ENCODE data around the gene MEI1.
"Not testable (repeated sequence)": the region's sequence is repeated elsewhere in the genome, so short reads cannot be mapped to it uniquely, and the experiment has no call there.

Gene MEI1

DNA sequence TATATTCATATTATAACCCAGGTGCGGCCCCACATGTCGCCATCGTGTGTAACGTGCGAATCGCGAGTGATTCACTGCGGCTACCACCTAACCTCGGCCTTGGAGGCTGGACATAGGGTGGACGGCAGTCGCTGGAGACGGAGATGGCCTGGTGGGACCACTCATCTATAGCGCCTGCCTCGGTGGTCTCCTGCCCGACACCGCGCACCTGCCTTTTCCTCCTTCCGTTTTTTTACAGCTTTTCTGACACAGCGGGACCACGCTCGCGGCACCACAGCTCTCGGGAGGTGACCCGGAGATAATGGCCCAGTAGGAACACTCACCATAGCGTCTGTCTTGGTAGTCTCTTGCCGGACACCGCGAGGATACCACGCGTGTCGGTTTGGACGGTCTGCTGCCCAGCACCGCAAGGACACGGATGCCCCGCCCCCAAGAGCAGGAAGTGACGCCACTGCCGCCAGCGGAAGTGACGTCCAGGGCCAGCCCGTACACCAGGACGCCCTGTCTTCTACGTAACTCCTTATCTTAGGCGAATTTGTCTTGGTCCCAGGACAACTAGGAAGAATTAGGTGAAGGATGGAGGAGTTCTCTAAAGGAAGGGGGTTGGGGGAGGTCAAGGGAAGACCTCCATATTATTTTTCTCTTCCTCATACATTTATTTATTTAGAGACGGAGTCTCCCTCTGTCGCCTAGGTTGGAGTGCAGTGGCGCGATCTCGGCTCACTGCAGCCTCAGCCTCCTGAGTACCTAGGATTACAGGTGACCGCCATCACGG lies 17.1 kb upstream of the MEI1 start:
- peak; percentile 89 for DNase-seq

DNA sequence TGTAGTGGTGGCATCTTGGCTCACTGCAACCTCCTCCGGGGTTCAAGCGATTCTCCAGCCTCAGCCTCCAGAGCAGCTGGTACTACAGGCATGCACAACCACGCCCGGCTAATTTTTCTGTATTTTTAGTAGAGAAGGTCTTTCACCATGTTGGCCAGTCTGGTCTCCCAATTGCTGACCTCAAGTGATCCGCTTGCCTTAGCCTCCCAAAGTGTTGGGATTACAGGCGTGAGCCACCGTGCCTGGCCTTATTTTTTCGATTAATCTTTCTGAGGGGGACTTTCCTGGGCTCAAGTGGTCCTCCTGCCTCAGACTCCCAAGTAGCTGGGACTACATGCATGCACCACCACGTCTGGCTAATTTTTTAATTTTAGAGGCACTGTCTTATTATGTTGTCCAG lies 16.3 kb upstream of the MEI1 start:
- no peak for DNase-seq

DNA sequence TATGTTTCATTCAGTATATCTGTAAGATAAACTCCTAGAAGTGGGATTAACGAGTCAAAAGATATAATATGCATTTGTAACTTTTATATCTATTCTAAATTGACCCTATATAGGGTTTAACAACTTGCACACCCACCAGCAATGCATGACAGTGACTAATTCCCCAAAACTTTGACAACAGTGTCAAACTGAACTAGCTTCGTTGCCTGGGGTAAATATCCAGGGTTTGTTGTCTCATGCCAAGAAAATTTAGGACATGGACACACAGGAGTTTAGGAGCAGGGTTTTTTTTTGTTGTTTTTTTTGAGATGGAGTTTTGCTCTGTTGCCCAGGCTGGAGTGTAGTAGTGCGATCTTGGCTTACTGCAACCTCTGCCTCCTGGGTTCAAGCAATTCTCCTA lies 15.7 kb upstream of the MEI1 start:
- DNase-seq, result no peak

DNA sequence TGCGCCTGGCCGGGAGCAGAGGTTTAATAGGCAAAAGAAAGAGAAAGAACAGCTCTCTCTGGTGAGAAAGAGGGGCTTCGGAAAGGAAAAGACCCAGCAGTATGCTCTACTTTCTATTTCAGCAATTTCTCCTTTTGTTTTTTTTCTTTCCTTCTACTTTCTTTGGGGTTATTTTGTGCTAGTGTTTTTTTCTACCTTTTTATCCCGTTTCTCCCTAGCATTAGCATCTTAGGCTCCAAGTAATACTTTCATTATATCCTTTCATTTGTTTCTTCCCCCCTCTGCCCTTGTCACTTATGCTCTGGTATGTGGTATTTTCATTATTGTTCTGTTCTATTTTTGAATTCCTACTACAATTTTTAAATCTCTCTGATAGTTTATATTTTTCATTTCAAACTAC lies 15.1 kb upstream of the MEI1 start:
- DNase-seq, result no peak

DNA sequence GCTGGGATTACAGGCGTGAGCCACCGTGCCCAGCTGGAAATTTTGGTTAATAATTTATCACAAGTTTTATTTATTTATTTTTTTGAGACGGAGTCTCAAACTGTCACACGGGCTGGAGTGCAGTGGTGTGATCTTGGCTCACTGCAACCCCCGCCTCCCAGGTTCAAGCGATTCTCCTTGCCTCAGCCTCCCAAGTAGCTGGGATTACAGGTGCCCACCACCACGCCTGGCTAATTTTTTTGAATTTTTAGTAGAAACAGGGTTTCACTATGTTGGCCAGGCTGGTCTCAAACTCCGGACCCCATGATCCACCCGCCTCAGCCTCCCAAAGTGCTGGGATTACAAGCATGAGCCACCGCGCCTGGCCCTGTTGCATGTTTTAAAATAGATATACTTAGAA lies 12.4 kb upstream of the MEI1 start:
- not testable (repeated sequence) for DNase-seq

DNA sequence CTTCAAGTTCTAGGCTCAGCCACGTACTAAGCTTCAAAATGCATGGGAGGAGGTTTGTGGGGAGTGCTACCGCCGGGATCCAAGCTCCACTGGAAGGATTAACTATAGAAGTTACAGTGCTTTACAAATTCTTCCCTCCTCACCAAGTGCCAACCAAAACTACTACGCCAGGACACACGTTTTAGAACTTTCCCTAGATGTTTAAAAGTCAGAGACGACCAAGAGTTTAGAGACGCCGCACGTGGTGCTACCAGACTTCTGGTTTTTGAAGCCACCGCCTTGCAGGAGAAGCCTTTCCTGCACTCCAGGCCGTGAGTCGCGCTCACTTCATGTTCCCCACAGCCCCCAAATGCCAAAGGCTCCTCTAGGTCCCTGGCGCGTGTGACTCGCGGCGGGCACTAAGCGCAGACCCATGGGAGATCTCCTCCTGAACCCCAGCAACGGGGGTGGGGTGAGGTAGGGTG lies 11.4 kb upstream of the MEI1 start:
- DNase-seq, result peak; percentile 27

DNA sequence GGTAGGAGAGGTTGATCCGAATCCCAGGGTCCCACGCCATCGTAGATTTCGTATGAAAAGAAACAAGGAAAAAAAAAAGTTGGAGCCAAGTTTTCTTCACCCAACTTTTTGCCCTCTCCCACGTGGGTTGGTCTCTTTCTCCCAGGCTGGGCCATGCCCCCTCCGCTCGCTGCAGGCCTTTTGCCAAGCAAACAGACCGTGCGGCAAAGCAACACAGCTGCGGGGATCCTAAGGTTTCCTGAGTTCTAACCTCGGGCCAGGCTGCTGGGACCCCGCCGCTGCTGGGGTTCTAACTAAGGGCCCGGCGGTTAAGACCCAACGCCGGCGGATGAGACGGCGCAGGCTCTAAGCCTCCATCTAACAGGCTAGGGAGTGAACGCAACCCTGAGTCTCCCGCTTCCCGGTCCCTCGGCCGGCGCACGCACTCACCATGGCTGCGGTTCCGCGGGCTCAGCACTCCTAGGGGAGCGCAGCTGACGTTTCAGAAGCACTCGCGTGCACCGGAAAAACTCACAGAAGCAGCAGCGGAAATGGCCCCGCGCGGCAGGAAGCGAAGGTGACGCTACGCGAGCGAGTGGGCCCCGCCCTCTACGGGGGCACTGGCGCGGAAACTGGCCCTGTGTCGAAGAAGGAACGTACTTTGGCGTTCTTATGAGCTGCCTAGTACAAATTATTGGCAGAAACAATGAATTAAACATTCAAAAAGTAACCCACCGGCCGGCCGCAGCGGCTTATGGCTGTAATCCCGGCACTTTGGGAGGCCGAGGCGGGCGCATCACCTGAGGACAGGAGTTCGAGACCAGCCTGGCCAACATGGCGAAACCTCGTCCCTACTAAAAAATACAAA lies 10.7 kb upstream of the MEI1 start, which contains the start of gene SNU13:
Gene SNU13 (minus strand): TSS at position 503 of the 847 bp plus-strand sequence. CDS start 71 bp downstream, at position 432.
- DNase-seq, result peak; percentile 93

DNA sequence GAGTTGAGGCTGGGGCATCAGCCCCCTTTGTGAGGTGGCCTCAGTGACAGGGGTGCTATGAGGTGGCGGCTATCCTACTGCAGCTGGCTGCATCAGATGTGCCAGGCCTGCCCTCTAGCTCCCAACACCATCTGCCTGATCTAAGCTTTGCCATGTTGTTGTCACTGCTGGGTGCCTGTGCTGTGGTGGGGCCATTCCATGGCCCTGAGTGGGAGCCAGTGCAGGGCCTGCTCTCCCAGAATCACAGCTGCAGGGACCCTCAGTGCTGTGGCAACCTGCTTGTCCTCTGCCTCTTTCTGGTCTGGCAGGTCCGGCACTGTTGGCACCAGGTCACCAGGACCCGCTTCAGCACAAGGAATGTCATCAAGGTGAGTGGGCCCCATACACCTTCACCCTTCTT lies 8.8 kb upstream of the MEI1 start:
- no peak for DNase-seq

DNA sequence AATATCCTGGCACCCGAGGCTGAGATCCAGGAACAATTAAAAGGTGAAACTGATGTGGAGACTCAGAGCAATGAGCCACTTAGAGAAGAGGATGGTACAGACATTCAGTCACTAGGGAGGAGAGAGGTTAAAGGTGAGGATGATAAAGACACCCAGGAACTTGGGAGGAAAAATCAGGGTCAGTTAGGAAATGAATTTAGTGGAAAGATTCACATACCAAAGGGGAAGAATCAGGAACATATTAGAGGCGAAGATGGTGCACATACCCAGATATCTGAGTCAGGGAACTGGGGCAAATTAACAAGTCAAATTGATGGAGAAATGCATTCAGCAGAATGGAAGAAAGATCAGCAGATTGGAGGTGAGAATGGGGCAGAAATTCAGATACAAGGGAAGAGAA lies 4.1 kb upstream of the MEI1 start:
- no peak for DNase-seq

DNA sequence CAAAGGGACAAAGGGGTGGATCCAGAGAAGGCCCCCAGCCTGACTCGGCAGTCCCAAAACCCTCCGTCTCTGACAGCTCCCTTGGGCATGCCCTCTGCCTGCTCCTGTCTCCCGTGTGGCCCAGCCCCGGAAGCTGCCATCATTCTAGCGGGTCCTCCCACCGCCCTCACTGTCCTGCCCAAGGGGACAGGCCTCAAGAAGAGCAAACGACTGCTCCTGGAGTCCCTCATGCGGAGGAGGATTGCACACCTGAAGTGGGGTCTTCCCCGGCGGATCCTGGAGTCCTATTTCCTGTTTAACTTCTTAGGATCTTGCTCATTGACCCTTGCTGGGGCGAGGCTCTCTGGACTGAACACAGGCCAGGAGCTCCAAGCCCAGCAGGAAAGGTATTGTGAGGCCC lies 2.6 kb upstream of the MEI1 start:
- DNase-seq, result no peak

DNA sequence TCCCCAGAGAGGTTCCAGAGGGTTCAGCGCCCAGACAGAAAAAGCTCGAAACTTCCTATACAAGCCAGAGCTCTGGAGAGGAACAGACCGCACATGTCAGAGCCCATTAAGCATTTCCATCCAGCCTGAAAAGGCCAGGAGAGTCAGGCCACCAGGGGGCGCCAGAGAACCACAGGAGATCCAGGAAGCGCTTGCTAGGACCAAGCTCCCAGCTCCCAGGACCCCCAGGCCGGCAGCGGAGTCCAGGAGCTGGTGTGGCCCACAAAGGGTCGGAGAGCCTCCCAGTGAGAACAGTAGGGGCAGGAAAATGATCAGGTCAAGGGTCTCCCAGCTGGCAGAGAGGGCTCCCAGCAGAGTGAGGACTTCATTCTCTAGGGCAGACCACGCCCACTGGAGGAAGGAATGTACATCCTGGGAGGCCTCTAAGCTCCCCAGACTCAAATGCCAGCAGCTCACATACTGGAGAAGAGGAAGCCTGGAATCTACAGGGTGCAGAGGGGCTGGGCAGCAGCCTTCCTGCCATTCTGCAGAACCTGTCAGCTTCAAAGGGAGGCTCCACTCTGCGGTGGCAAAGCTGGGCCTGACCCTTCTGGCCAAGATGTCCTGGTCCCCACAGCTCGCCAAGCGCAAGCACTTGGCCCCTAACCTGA lies 2.1 kb upstream of the MEI1 start:
- DNase-seq, result peak; percentile 88

DNA sequence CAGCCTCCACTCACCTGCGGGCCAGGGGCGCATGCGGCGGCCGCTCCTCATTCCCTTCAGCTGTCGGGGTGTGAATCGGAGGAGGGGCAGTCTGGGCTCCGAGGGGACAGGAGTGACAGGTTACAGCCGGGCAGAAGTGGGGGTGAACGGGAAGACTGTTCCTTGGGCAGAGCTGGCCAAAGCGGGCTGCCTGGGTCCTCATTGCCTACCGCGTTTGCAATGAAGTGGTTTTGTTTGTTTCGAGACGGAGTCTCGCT lies 733 bp downstream of the MEI1 start:
- no peak for DNase-seq

DNA sequence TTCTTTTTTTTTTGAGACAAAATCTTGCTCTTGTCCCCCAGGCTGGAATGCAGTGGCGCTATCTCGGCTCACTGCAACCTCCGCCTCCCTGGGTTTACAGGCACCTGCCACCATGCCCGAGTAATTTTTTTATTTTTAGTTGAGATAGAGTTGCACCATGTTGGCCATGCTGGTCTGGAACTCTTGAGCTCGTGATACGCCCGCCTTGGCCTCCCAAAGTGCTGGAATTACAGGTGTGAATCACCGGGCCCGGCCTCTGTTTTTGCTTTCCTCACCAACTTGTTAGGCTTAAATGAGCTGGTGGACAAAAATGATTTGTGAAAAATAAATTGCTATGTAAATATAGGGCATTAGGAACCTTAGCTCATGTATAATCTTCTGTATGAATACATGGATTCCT lies 3.5 kb downstream of the MEI1 start:
- DNase-seq, result no peak

DNA sequence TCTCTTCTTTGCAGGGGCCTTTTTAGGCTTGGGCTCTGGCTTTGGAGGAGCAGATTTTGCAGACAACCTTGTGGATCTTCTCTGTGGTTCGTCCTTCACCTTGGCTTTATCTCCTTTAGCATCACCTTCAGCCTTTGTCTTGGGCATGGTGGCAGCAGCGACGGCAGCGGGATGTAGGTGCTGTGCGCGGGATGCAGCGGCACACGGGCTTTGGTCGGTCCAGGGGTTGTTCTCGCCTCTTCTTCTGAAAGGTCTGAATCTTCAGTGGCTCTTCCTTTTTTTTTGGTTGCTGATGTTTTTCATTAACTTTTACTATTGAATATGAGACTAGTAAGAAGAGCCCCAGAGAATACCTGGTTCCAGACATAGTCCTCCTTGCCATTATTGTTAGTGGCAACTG lies 10.0 kb downstream of the MEI1 start:
- no peak for DNase-seq

DNA sequence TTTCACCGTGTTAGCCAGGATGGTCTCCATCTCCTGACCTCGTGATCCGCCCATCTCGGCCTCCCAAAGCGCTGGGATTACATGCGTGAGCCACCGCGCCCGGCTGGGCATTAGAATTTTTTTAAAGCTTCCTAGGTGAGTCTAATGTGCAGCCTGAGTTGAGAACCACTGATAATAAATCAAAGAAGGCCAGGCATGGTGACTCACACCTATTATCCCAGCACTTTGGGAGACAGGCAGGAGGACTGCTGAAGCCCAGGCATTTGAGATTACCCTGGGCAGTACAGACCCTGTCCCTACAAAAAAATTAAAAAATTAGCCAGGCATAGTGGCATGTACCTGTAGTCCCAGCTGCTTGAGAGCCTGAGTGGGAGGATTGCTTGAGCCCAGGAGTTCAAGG lies 13.7 kb downstream of the MEI1 start:
- DNase-seq, result no peak

DNA sequence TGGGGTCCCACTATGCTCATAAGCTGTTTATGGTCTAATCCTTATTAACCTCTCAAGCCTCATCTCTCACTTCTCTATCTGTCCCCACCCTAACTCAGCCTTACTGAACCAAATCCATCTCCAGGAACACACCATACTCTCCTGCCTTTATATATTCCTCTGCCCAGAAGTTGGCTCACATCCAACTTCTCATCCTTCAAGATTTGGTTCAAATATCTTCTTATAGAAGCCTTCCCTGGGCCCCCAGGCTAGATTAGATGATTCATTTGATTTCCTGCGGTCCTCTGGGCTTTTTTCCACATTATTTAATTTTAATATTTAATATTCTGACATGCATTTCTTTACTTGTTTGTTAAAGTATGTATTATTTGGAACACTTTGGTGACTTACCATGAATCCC lies 23.2 kb downstream of the MEI1 start:
- no peak for DNase-seq

DNA sequence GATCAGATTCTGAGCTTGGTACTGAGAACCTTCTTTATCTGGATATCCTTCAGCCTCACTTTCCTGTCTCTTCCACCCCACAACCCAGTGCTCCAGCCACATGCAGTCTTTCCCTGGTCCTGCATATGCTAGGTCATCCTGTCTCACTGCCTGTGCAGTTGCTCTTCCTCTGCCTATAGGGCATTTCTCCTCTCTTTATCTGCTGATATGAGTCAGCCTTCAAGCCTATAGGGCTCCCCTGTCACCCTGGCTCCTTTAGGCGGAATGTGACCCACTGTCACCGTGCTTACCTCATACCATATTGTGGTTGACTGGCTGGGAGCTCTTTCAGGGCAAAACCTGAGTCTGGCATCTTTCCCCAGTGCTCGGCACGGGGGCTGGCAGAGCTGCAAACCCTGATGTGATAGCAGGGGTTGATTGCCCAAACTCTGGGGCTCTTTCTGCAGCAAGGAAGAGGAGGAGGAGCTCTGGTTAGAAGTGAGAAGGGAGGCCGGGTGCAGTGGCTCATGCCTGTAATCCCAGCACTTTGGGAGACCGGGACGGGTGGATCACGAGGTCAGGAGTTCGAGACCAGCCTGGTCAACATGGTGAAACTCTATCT lies 26.3 kb downstream of the MEI1 start:
- no peak for DNase-seq

DNA sequence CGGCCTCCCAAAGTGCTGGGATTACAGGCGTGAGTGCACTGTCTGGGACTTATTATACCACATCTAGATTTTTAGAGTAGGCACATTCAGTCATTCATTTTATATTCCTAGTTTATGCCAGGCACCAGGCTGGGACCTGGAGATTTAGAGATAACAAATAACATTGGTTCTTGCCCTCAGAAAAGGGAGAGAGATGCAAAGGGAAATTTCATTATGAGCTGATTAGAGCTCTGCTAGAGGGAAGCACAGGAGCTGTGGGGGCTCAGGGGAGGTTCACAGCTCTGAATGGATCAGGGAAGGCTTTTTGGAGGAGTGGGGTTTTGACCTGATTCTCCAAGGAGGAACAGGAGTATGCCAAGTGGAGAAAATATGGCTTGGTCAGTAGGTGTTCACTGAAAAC lies 32.3 kb downstream of the MEI1 start:
- no peak for DNase-seq

DNA sequence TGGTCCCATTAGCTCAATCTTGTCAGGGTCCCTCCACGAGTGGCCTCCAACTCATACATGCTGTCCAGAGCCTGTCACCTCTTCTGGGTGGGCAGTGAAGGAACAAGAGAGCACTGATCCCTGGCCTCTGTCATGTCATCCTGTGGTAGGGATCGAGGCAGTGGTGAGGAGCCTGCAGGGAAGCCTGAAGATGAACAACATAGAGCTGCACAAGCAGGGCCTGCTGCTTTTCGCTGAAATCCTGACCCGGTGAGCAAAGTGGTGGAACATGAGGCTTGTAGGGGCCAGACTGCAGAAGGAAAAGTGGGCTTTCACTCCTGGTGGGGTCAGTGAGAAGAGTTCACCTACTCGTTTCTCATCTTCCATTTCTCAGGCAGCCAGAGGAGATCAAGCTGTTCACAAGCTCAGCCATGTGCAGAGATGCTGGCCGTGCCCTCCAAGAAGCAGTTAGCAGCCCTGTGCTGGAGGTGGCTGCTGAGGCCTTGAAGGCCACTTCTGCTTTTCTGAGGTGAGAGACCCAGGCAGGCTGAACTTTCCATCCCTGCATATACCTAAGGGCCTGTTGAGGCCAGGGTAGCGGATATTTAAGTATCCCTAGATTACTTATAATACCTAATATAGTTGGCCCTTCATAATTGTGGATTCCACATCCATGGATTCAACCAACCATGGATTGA lies 32.9 kb downstream of the MEI1 start:
- DNase-seq, result no peak

DNA sequence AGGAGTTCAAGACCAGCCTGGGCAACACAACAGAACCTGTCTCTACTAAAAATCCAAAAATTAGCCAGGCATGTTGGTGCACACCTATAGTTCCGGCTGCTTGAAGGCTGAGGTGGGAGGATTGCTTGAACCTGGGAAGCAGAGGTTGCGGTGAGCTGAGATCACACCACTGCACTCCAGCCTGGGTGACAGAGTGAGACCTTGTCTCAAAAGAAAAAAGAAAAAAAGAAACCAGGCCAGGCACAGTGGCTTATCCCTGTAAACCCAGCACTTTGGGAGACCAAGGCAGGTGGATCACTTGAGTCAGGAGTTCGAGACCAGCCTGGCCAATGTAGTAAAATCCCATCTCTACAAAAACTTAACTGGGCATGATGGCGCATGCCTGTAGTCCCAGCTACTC lies 33.9 kb downstream of the MEI1 start:
- not testable (repeated sequence) for DNase-seq

DNA sequence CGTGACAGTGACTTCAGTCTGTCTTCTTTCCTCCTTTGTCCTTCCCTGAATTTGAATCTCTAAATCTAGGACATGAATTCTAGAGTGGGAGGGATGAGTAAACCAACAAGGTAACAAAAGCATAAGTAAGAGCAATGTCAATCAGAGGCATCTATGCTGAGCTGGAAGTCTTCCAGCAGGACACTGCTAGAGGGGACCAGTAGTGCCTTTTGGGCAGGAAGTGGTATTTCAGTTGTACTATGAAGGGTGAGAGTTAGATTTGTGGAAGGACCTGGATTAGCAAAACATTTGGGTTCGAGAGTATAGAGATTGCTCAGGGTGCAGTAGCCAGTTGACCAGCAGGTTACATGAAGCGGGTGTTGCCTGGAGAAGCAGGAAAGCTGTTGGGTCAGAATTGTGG lies 40.3 kb downstream of the MEI1 start:
- DNase-seq, result no peak

DNA sequence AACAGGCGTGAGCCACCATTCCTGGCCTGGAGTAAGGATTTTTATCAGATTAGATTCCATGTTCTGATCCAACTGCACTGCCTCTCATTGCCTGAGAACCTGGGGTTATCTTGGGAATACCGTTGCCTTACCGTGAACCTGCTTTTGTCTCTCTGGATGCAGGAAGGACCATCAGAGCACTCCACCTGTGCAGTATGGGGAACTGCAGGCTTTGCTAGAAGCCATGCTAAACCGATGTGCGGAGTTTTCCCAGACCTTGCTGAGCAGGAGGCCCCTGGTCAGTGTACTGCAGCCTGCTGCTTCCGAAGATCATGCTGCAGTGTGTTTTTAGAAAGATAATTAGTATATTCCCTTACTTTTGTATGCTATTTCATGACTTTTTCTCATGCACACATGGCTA lies 43.6 kb downstream of the MEI1 start:
- DNase-seq, result no peak

DNA sequence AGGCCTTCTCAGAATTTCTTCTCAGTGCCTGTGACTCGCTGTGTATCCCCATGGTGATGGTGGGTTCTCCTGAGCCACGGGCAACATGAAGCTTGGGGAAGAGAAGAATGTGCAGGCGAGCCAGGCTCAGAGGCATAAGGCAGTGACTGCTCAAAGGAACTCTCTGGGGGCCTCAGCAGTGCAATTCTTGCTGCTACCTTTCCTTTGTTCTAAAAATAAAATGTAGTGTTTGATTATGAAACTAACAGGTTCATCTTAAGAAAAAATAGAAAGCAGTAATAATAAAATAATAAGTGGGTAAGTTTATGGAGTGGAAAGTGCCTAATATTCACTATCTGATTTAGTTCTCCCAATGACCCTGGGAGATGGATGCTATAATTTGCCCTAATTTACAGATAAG lies 46.7 kb downstream of the MEI1 start:
- no peak for DNase-seq
